HFFc6 (cell line): Measurements from ENCODE around the gene GRIK4. TPM values are rescaled to one million over a fixed set of nuclear protein-coding genes. Genes with fewer than 3 reads are reported as not detected.

Experiments
- DNase-seq: peaks from one replicate; pipeline ENCODE4 v3.0.0-alpha.2; 2018
- H3K27ac Mint-ChIP-seq: 2 replicates; pipeline ENCODE4 v1.8.0; 2020; ENCODE audit warnings: mild to moderate bottlenecking, mixed read lengths
- H3K27me3 Mint-ChIP-seq: 2 replicates; pipeline ENCODE4 v1.8.0; 2021; ENCODE audit warnings: mild to moderate bottlenecking, moderate library complexity, mixed read lengths; ENCODE audit not compliant: insufficient read depth
- H3K36me3 Mint-ChIP-seq: 2 replicates; pipeline ENCODE4 v1.8.0; 2021; ENCODE audit warnings: low read depth, mixed read lengths
- H3K4me1 Mint-ChIP-seq: 2 replicates; pipeline ENCODE4 v1.8.0; 2020; ENCODE audit warnings: low read depth, mixed read lengths
- H3K4me3 Mint-ChIP-seq: 2 replicates; pipeline ENCODE4 v1.8.0; 2020; ENCODE audit warnings: mild to moderate bottlenecking, moderate library complexity, mixed read lengths
- H3K9me3 Mint-ChIP-seq: 2 replicates; pipeline ENCODE4 v1.8.0; 2020; ENCODE audit warnings: mild to moderate bottlenecking, mixed read lengths
- total RNA-seq, 6 experiments: library from RNA; stranded (reverse); fragmentation: NEBNext Ultra II Directional; extraction: Animal tissue kit (Norgen Biotek cat#: 25700); gene quantifications; 2 replicates in 1 of 6; 3 replicates in 5 of 6; pipeline ENCODE4 v1.2.3, GENCODE V29; 2021
- TF ChIP-seq, protein P1 (sequence below): fragments of 200-600 bp; sonication (generic); IDR thresholded peaks from 2 replicates; pipeline ENCODE4 v1.5.0; 2021; ENCODE audit warnings: antibody characterized with exemption, mild to moderate bottlenecking

The GRIK4 gene
- total RNA-seq, 6 experiments from 2014 or later, result not detected

DNA sequence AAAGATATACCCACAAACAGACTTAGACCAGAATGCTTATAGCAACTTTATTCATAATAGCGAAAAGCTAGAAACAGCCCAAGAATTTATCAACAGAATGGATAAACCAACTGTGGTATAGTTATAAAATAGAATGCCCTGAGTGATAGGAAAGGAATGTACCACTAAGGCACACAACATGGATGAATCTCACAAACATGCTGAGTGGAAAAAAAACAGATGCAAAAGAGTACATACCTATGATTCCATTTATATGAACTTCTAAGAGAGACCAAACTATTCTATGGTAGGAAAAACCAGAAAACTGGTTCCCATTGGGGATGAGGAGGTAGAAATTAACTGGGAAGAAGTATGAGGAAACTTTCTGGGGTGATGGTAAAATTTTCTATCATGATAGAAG is 40.4 kb upstream of the GRIK4 start:
- Mint-ChIP-seq H3K4me1 (peaks cover 50% of the 10 kb centered on the region), H3K27ac (peak overlapping the region; percentile 74), H3K4me3 (peak overlapping the region; percentile 40), H3K27me3 (peaks cover 2% of the 10 kb centered on the region; the same call in 1 of the 2 replicates), H3K9me3 (peaks cover 6% of the 10 kb centered on the region; the same call in 1 of the 2 replicates), H3K36me3 (peaks cover 44% of the 10 kb centered on the region)
- TF ChIP-seq, protein P1, sequence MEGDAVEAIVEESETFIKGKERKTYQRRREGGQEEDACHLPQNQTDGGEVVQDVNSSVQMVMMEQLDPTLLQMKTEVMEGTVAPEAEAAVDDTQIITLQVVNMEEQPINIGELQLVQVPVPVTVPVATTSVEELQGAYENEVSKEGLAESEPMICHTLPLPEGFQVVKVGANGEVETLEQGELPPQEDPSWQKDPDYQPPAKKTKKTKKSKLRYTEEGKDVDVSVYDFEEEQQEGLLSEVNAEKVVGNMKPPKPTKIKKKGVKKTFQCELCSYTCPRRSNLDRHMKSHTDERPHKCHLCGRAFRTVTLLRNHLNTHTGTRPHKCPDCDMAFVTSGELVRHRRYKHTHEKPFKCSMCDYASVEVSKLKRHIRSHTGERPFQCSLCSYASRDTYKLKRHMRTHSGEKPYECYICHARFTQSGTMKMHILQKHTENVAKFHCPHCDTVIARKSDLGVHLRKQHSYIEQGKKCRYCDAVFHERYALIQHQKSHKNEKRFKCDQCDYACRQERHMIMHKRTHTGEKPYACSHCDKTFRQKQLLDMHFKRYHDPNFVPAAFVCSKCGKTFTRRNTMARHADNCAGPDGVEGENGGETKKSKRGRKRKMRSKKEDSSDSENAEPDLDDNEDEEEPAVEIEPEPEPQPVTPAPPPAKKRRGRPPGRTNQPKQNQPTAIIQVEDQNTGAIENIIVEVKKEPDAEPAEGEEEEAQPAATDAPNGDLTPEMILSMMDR, result no peak
- peak; percentile 75 for DNase-seq

DNA sequence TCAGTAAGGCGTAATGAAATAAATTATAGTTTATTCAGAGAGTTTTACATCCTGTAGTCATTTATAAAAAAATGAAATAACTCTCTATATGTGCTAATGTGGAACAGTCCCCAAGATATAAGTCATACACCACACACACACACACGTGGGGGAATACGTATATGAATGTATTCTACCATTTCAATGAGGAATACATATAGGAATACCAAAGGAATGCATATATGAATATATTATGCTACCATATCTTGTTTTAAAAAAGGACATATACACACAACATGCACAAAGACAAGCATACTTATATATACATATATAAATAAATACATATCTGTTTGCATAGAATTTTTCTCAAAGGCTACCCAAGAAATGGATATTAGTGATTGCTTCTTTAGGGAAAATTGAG is 39.6 kb upstream of the GRIK4 start:
- TF ChIP-seq, protein P1, result no peak
- Mint-ChIP-seq H3K9me3 (peaks cover 6% of the 10 kb centered on the region; the same call in 1 of the 2 replicates), H3K4me3 (no peak overlapping the region), H3K27ac (no peak overlapping the region; the same call in 1 of the 2 replicates), H3K36me3 (peaks cover 40% of the 10 kb centered on the region), H3K4me1 (peaks cover 42% of the 10 kb centered on the region), H3K27me3 (peaks cover 2% of the 10 kb centered on the region; the same call in 1 of the 2 replicates)
- no peak for DNase-seq

DNA sequence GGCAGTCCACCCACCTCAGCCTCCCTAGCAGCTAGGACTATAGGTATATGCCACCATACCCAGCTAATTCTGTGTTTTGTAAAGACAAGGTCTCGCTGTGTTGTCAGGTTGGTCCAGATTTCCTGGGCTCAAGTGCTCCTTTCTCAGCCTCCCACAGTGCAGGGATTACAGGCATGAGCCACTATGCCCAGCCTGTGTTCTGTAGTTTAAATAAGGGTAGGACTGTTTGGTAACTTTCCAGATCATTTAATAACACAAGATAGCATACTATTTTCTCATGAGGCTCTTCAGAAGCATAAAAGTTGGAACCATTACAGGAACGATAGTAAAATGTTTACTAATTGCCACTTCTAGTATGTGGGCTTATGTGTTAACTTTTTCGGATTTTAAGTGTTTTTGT is 38.0 kb upstream of the GRIK4 start:
- TF ChIP-seq, protein P1, result no peak
- no peaks in the 10 kb centered on the region for H3K9me3 Mint-ChIP-seq
- H3K4me3 Mint-ChIP-seq, result no peak overlapping the region
- peaks cover 30% of the 10 kb centered on the region for H3K4me1 Mint-ChIP-seq
- no peak overlapping the region for H3K27ac Mint-ChIP-seq
- H3K36me3 Mint-ChIP-seq, result peaks cover 37% of the 10 kb centered on the region
- no peaks in the 10 kb centered on the region; the same call in 1 of the 2 replicates for H3K27me3 Mint-ChIP-seq
- no peak for DNase-seq

DNA sequence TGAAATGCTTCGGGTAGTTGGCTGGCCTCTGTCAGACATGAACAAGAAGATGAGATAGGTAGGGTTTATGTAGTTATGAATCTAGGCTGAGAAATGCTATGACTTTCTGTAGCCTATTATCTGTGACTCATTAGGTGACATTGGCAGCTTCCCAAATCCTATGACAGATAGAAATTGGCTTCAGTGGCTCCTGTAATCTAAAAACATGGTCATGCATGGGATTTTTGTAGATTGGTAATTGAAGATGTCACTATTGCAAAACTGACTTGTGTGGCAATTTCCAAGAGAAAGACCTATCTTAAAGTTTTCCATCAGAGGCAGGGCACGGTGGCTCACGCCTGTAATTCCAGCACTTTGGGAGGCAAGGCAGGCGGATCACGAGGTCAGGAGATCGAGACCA is 29.4 kb upstream of the GRIK4 start:
- H3K27ac Mint-ChIP-seq, result no peak overlapping the region
- H3K36me3 Mint-ChIP-seq, result peaks cover 59% of the 10 kb centered on the region
- DNase-seq, result peak; percentile 57
- no peaks in the 10 kb centered on the region for H3K27me3 Mint-ChIP-seq
- peaks cover 27% of the 10 kb centered on the region for H3K4me1 Mint-ChIP-seq
- TF ChIP-seq, protein P1, result no peak
- H3K4me3 Mint-ChIP-seq, result no peak overlapping the region
- H3K9me3 Mint-ChIP-seq, result no peaks in the 10 kb centered on the region

DNA sequence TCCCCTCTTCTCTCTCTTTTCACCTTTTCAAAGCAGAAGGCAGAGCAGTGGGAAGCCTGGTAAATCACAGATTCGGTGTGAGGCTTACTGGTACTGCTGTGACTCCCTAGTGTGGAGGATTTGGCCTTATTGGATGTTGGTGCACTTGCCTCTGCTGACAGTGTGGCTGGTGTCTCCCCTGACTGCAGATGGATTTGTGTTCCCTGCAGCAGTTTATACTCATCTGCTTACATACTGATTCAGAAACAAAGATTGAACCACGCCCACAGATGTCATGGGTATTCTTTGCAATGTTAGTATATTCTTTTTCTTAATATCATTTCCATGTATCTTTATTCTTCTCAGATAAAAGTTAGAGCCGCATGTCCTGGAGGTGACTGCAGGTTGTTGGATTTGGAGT is 26.8 kb upstream of the GRIK4 start:
- Mint-ChIP-seq H3K27ac (0 out of 2 replicates have a peak overlapping the region, but pooled peaks have one; percentile 18), H3K4me1 (peaks cover 27% of the 10 kb centered on the region), H3K4me3 (no peak overlapping the region), H3K9me3 (no peaks in the 10 kb centered on the region), H3K36me3 (peaks cover 49% of the 10 kb centered on the region), H3K27me3 (no peaks in the 10 kb centered on the region)
- TF ChIP-seq, protein P1, result no peak
- no peak for DNase-seq

DNA sequence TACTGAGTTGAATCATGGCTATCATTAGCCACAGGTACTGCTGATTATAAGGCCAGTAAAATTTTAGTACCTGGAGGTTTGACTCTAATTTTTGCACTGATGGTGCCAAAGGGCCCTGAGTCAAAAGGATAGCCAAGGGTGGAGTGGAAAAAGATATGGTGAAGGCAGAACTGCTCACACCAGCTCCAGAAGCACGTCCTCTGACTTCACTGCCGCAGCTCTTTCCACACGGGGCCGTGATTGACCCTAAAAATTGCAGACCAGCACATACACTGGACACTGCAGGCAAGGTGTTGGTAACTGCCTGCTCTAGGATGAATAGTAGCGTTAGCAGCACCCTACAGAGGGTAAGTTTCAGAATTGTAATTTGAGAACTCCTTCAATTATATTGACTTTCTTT is 25.4 kb upstream of the GRIK4 start:
- DNase-seq, result no peak
- Mint-ChIP-seq H3K4me1 (peaks cover 19% of the 10 kb centered on the region), H3K4me3 (no peak overlapping the region), H3K27me3 (no peaks in the 10 kb centered on the region), H3K27ac (no peak overlapping the region), H3K9me3 (no peaks in the 10 kb centered on the region), H3K36me3 (peaks cover 35% of the 10 kb centered on the region)
- TF ChIP-seq, protein P1, result no peak
